OCI-LY3 (cell line): ENCODE data around the gene YPEL1.

Source experiments
- CTCF ChIP-seq: fragments of 200-600, 300-600 bp; sonication (generic); IDR thresholded peaks from 2 replicates; pipeline ENCODE4 v1.5.1; 2014; ENCODE audit warnings: antibody characterized with exemption, low read length, low read depth
- EZH2phosphoT487 ChIP-seq: fragments of 200-600 bp; shearing (Covaris generic); IDR thresholded peaks from 2 replicates; pipeline ENCODE4 v1.6.1; 2018; ENCODE audit warnings: antibody characterized with exemption, mixed run types, low read depth

GRCh38 chr22:21665047-21665851 lies 70.3 kb downstream of the YPEL1 start:
- TF ChIP-seq CTCF (no peak), EZH2phosphoT487 (no peak)
